Measurements from ENCODE around the gene UROS.

Gene UROS

GRCh38 chr10:125799451-125800182 lies 23.4 kb downstream of the UROS start:
- Histone ChIP-seq H3K9me3 (ENCODE audit: insufficient read depth, low read length) (no peaks in the 10 kb centered on the region), H3K36me3 (ENCODE audit: insufficient read depth, insufficient read length, low read length) (peaks cover 63% of the 10 kb centered on the region), H3K9ac (ENCODE audit: insufficient read length, low read depth) (no peak overlapping the region), H3K4me3 (ENCODE audit: insufficient read length, low read depth) (no peak overlapping the region), H3K4me1 (ENCODE audit: insufficient read depth, insufficient read length) (no peaks in the 10 kb centered on the region), H3K27me3 (ENCODE audit: insufficient read depth, insufficient read length) (no peaks in the 10 kb centered on the region)
- TF ChIP-seq YY1 (IDR thresholded peaks at IDR 0.05; ENCODE audit: insufficient read depth, insufficient read length) (no peak), ZNF274 (IDR thresholded peaks at IDR 0.05; ENCODE audit: low read depth, low read length) (no peak)
- DNase-seq (ENCODE audit: low read depth, low spot score): no peak

DNA sequence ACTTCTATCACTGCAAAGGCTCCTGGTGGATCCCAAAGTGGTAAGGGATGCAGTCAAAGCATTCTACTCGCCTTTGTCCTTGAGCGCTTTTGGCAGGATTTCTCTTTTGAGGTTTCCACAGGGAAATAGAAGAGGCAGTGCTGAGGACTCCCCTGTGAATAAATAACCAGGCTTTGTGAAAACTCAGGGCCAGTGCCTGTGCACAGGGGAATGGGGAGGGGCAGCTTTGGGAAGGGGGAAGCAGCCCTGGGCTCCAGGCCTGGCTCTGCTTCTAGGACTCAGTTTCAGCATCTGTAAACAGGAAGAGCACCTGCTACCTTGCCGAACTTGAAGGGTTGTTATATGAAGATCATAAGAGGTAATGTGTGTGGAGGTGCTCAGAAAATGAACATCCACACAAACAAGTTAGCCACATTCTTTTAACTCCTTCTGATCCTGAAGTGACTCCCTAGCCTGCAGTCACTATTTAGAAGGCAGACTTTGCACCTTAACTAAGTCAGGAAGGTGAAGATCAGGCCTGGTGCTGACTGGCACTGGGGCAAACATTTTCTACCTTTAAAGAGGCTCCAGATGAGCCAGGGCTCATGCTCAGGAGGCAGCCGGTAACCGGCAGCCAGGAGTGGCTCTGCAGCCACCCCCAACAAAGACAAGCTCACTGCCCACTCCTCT lies 24.9 kb downstream of the UROS start:
- Histone ChIP-seq H3K36me3 (ENCODE audit: insufficient read depth, insufficient read length, low read length) (peaks cover 59% of the 10 kb centered on the region), H3K27me3 (ENCODE audit: insufficient read depth, insufficient read length) (no peaks in the 10 kb centered on the region), H3K4me3 (ENCODE audit: insufficient read length, low read depth) (no peak overlapping the region), H3K4me1 (ENCODE audit: insufficient read depth, insufficient read length) (no peaks in the 10 kb centered on the region), H3K9ac (ENCODE audit: insufficient read length, low read depth) (no peak overlapping the region), H3K9me3 (ENCODE audit: insufficient read depth, low read length) (no peaks in the 10 kb centered on the region)
- TF ChIP-seq SUZ12 (IDR thresholded peaks at IDR 0.05; ENCODE audit: extremely low read depth, insufficient read depth, insufficient read length) (no peak), ZNF274 (IDR thresholded peaks at IDR 0.05; ENCODE audit: low read depth, low read length) (no peak), YY1 (IDR thresholded peaks at IDR 0.05; ENCODE audit: insufficient read depth, insufficient read length) (no peak)
- DNase-seq (ENCODE audit: low read depth, low spot score): no peak

- TF ChIP-seq YY1 (IDR thresholded peaks at IDR 0.05; ENCODE audit: insufficient read depth, insufficient read length) (no peak), ZNF274 (IDR thresholded peaks at IDR 0.05; ENCODE audit: low read depth, low read length) (no peak), SUZ12 (IDR thresholded peaks at IDR 0.05; ENCODE audit: extremely low read depth, insufficient read depth, insufficient read length) (no peak)
- no peak overlapping the region for H3K4me3 ChIP-seq (ENCODE audit: insufficient read length, low read depth)
- no peaks in the 10 kb centered on the region for H3K4me1 ChIP-seq (ENCODE audit: insufficient read depth, insufficient read length)
- no peaks in the 10 kb centered on the region for H3K9me3 ChIP-seq (ENCODE audit: insufficient read depth, low read length)
- H3K27me3 ChIP-seq (ENCODE audit: insufficient read depth, insufficient read length): no peaks in the 10 kb centered on the region
- DNase-seq (ENCODE audit: low read depth, low spot score): no peak
- no peak overlapping the region for H3K9ac ChIP-seq (ENCODE audit: insufficient read length, low read depth)
- peaks cover 58% of the 10 kb centered on the region for H3K36me3 ChIP-seq (ENCODE audit: insufficient read depth, insufficient read length, low read length)
Observed at GRCh38 chr10:125797424-125797823, 25.6 kb downstream of the UROS start.

DNA sequence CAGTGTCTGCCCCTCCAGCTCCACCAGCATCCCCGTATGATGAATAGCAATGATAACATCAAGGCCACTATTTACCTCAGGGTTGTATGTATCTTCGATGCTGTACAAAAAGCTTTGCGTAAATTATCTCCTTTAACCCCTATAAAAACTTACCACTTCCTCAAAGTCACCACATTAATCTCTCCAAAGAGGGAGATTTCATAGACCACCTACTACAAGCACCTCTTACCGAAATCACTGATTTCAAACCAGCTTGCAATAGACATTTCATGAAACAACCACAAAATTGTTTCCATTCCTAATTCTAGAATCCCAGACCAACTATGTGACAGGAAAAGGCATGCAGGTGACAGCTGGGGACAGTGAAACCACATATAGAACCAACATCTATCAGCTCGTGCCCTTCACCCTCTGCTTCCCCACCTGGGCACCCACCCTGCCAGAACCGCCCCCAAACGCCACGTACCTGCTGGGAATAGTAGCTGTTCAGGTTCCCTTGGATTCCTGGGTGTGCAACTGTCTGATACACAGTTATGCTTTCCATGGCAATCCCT lies 27.3 kb downstream of the UROS start:
- H3K4me3 ChIP-seq (ENCODE audit: insufficient read length, low read depth): no peak overlapping the region
- H3K27me3 ChIP-seq (ENCODE audit: insufficient read depth, insufficient read length): no peaks in the 10 kb centered on the region
- peaks cover 60% of the 10 kb centered on the region for H3K36me3 ChIP-seq (ENCODE audit: insufficient read depth, insufficient read length, low read length)
- no peak overlapping the region for H3K9ac ChIP-seq (ENCODE audit: insufficient read length, low read depth)
- no peak for TF ChIP-seq ZNF274 (IDR thresholded peaks at IDR 0.05; ENCODE audit: low read depth, low read length)
- no peak for TF ChIP-seq YY1 (IDR thresholded peaks at IDR 0.05; ENCODE audit: insufficient read depth, insufficient read length)
- TF ChIP-seq SUZ12 (IDR thresholded peaks at IDR 0.05; ENCODE audit: extremely low read depth, insufficient read depth, insufficient read length): no peak
- H3K4me1 ChIP-seq (ENCODE audit: insufficient read depth, insufficient read length): no peaks in the 10 kb centered on the region
- no peaks in the 10 kb centered on the region for H3K9me3 ChIP-seq (ENCODE audit: insufficient read depth, low read length)
- no peak for DNase-seq (ENCODE audit: low read depth, low spot score)

DNA sequence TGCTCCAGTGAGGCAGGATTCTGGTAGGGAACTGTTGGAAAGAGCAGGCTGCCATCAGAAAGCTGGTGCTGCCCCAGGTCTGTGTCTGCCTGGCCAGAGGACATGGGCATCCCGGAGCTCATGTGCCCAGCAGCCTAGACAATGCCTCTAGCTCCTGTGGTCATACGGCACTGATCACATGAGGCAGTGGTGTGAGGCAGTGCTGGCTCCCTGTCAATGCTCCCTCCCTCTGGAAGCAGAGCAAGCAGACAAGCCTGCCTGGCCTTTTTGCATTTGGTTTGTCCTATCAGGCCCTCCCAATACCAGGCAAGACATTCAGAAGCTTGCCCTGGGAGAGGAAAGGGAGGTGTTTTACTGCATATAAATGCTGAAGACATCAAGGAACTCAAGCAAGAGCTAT lies 27.9 kb downstream of the UROS start:
- Histone ChIP-seq H3K4me1 (ENCODE audit: insufficient read depth, insufficient read length) (no peaks in the 10 kb centered on the region), H3K27me3 (ENCODE audit: insufficient read depth, insufficient read length) (no peaks in the 10 kb centered on the region), H3K4me3 (ENCODE audit: insufficient read length, low read depth) (no peak overlapping the region), H3K9me3 (ENCODE audit: insufficient read depth, low read length) (no peaks in the 10 kb centered on the region), H3K9ac (ENCODE audit: insufficient read length, low read depth) (no peak overlapping the region), H3K36me3 (ENCODE audit: insufficient read depth, insufficient read length, low read length) (peaks cover 60% of the 10 kb centered on the region)
- DNase-seq (ENCODE audit: low read depth, low spot score): no peak
- TF ChIP-seq YY1 (IDR thresholded peaks at IDR 0.05; ENCODE audit: insufficient read depth, insufficient read length) (no peak), ZNF274 (IDR thresholded peaks at IDR 0.05; ENCODE audit: low read depth, low read length) (no peak), SUZ12 (IDR thresholded peaks at IDR 0.05; ENCODE audit: extremely low read depth, insufficient read depth, insufficient read length) (no peak)

- TF ChIP-seq YY1 (IDR thresholded peaks at IDR 0.05; ENCODE audit: insufficient read depth, insufficient read length): no peak
- TF ChIP-seq ZNF274 (IDR thresholded peaks at IDR 0.05; ENCODE audit: low read depth, low read length): no peak
- TF ChIP-seq SUZ12 (IDR thresholded peaks at IDR 0.05; ENCODE audit: extremely low read depth, insufficient read depth, insufficient read length): no peak
- Histone ChIP-seq H3K36me3 (ENCODE audit: insufficient read depth, insufficient read length, low read length) (peaks cover 65% of the 10 kb centered on the region), H3K9me3 (ENCODE audit: insufficient read depth, low read length) (no peaks in the 10 kb centered on the region), H3K4me1 (ENCODE audit: insufficient read depth, insufficient read length) (no peaks in the 10 kb centered on the region), H3K4me3 (ENCODE audit: insufficient read length, low read depth) (no peak overlapping the region), H3K9ac (ENCODE audit: insufficient read length, low read depth) (no peak overlapping the region), H3K27me3 (ENCODE audit: insufficient read depth, insufficient read length) (no peaks in the 10 kb centered on the region)
- DNase-seq (ENCODE audit: low read depth, low spot score): no peak
Observed at GRCh38 chr10:125792342-125793300, 30.4 kb downstream of the UROS start.

All from NT2/D1 (cell line).